Fibroblast of lung (primary cell): ENCODE data around the gene GPR3. TPM values are rescaled to one million over a fixed set of nuclear protein-coding genes. Genes with fewer than 3 reads are reported as not detected.

Experiments
- DNase-seq, 2 donors: peaks; one replicate each; pipeline versions ENCODE4 v3.0.0 to v3.0.0-alpha.2; 2010; ENCODE audit warnings: low read depth in 2 of 2
- H2AFZ ChIP-seq: 2 replicates; pipeline ENCODE4 v1.5.1; 2012; ENCODE audit warnings: low read length, control low read depth, inconsistent platforms
- H3K27ac ChIP-seq: 2 replicates; pipeline ENCODE4 v1.5.1; 2011; ENCODE audit warnings: low read length, control low read depth; ENCODE audit not compliant: insufficient read depth
- H3K27me3 ChIP-seq: 2 replicates; pipeline ENCODE4 v1.5.1; 2011; ENCODE audit warnings: mild to moderate bottlenecking, low read length; ENCODE audit not compliant: control insufficient read depth, insufficient read depth
- H3K36me3 ChIP-seq: 2 replicates; pipeline ENCODE4 v1.5.1; 2011; ENCODE audit warnings: low read length; ENCODE audit not compliant: control insufficient read depth, insufficient read depth
- H3K4me1 ChIP-seq: 2 replicates; pipeline ENCODE4 v1.5.1; 2011; ENCODE audit warnings: low read length; ENCODE audit not compliant: control insufficient read depth, insufficient read depth; ENCODE audit errors: extremely low read depth
- H3K4me2 ChIP-seq: 2 replicates; pipeline ENCODE4 v1.5.1; 2011; ENCODE audit warnings: low read length, control low read depth; ENCODE audit not compliant: insufficient read depth; ENCODE audit errors: extremely low read depth
- H3K4me3 ChIP-seq, 4 experiments: fragments of 200-600 bp in 1 of 4; sonication (generic) in 1 of 4; replicated peaks in 1 of 4; 2 replicates each; pipeline ENCODE4 v1.5.1; 2011 to 2016; ENCODE audit warnings: low read length in 4 of 4, low read depth in 3 of 4, mild to moderate bottlenecking in 3 of 4, control low read depth in 2 of 4, inconsistent platforms in 1 of 4, mixed read lengths in 1 of 4; ENCODE audit not compliant: insufficient read depth in 1 of 4; ENCODE audit errors: control extremely low read depth in 1 of 4
- H3K79me2 ChIP-seq: 2 replicates; pipeline ENCODE4 v1.5.1; 2012; ENCODE audit warnings: mild to moderate bottlenecking, low read length, inconsistent platforms; ENCODE audit not compliant: control insufficient read depth, insufficient read depth
- H3K9ac ChIP-seq: 2 replicates; pipeline ENCODE4 v1.5.1; 2011; ENCODE audit warnings: mild to moderate bottlenecking, low read length, control low read depth; ENCODE audit not compliant: insufficient read depth
- H3K9me3 ChIP-seq: 2 replicates; pipeline ENCODE4 v1.5.1; 2012; ENCODE audit warnings: low read depth, low read length; ENCODE audit not compliant: control insufficient read depth, insufficient read depth
- H4K20me1 ChIP-seq: 2 replicates; pipeline ENCODE4 v1.5.1; 2011; ENCODE audit warnings: low read length; ENCODE audit not compliant: control insufficient read depth, insufficient read depth; ENCODE audit errors: extremely low read depth
- CTCF ChIP-seq, 2 donors: IDR thresholded peaks in 1 of 2; conservative IDR thresholded peaks in 1 of 2; 1 replicate in 1 of 2; 2 replicates in 1 of 2; pipeline ENCODE4 v1.5.1; 2011 to 2012; ENCODE audit warnings: low read length in 2 of 2, control low read depth in 1 of 2, inconsistent platforms in 1 of 2, low read depth in 1 of 2, mild to moderate bottlenecking in 1 of 2
- EZH2 ChIP-seq: IDR thresholded peaks from 2 replicates; pipeline ENCODE4 v1.5.1; 2012; ENCODE audit warnings: low read length, control low read depth, mild to moderate bottlenecking; ENCODE audit errors: missing control alignments
- polyA plus RNA-seq, 2 donors: library from polyadenylated mRNA; depleted of rRNA in 1 of 2; stranded (reverse) in 1 of 2; unstranded in 1 of 2; fragments of >200 nt; gene quantifications; 2 replicates each; pipeline ENCODE4 v1.2.1, GENCODE V29; 2011 to 2012; ENCODE audit warnings: missing spikeins in 1 of 2
- total RNA-seq: library from RNA; depleted of rRNA; stranded (reverse); fragments of >200 nt; gene quantifications from 2 replicates; pipeline ENCODE4 v1.2.1, GENCODE V29; 2014

Gene GPR3
- total and polyA plus RNA-seq, 2 donors (not counting 1 experiment from before 2014, with no cell fraction given) = 0.17 to 0.82 TPM

GRCh38 chr1:27372022-27372807 lies 20.2 kb upstream of the GPR3 start:
- Histone ChIP-seq H3K4me1 (peaks cover 2% of the 10 kb centered on the region), H3K9ac (no peak overlapping the region), H3K9me3 (no peaks in the 10 kb centered on the region), H3K36me3 (no peaks in the 10 kb centered on the region), H2AFZ (no peak overlapping the region), H3K4me3 (no peak overlapping the region), H3K79me2 (no peaks in the 10 kb centered on the region), H4K20me1 (no peaks in the 10 kb centered on the region), H3K4me2 (no peak overlapping the region), H3K27me3 (peaks cover 4% of the 10 kb centered on the region), H3K27ac (no peak overlapping the region)
- DNase-seq = no peak
- TF ChIP-seq CTCF (conservative IDR thresholded peaks at IDR 0.05 in 1 of 2, IDR thresholded peaks at IDR 0.05 in 1 of 2; ENCODE audit: low read depth in 1 of 2, low read length in 2 of 2) (no peak), EZH2 (no peak)

GRCh38 chr1:27372808-27373690 lies 19.4 kb upstream of the GPR3 start:
- Histone ChIP-seq H3K27me3 (peaks cover 4% of the 10 kb centered on the region), H3K9me3 (no peaks in the 10 kb centered on the region), H3K27ac (no peak overlapping the region), H3K4me3 (no peak overlapping the region), H3K79me2 (no peaks in the 10 kb centered on the region), H4K20me1 (no peaks in the 10 kb centered on the region), H3K4me1 (no peaks in the 10 kb centered on the region), H3K9ac (no peak overlapping the region), H2AFZ (no peak overlapping the region), H3K4me2 (no peak overlapping the region), H3K36me3 (no peaks in the 10 kb centered on the region)
- no peak for DNase-seq
- peak in 1 of 2 donors; percentile 31 for TF ChIP-seq CTCF (conservative IDR thresholded peaks at IDR 0.05 in 1 of 2, IDR thresholded peaks at IDR 0.05 in 1 of 2; ENCODE audit: low read depth in 1 of 2, low read length in 2 of 2)
- no peak for TF ChIP-seq EZH2

GRCh38 chr1:27374362-27375086 lies 17.9 kb upstream of the GPR3 start, which contains the start of gene FCN3:
Gene FCN3, minus strand, starts transcription at chr1:27374824. Its CDS starts 6 bp downstream, at chr1:27374818.
- Histone ChIP-seq H3K4me2 (no peak within 1 kb of the TSS), H3K9me3 (no peaks in the 10 kb centered on the region), H3K27ac (no peak within 1 kb of the TSS), H2AFZ (no peak within 1 kb of the TSS), H3K4me3 (no peak within 1 kb of the TSS), H3K79me2 (no peaks in the 10 kb centered on the region), H3K9ac (no peak within 1 kb of the TSS), H3K27me3 (peaks cover 4% of the 10 kb centered on the region), H4K20me1 (no peaks in the 10 kb centered on the region), H3K4me1 (no peaks in the 10 kb centered on the region), H3K36me3 (no peaks in the 10 kb centered on the region)
- TF ChIP-seq CTCF (conservative IDR thresholded peaks at IDR 0.05 in 1 of 2, IDR thresholded peaks at IDR 0.05 in 1 of 2; ENCODE audit: low read depth in 1 of 2, low read length in 2 of 2) (no peak), EZH2 (no peak)
- no peak for DNase-seq
